Measurements from ENCODE around the gene SAAL1. TPM values are rescaled to one million over a fixed set of nuclear protein-coding genes. Genes with fewer than 3 reads are reported as not detected.

SAAL1 gene
- total and polyA plus RNA-seq, 9 of the 15 experiments (the other 6 are each of a cell fraction or from before 2014, with no cell fraction given): 38.9 to 77.5 (median 56.4) TPM

- TF ChIP-seq FOXA1 (IDR thresholded peaks at IDR 0.05; ENCODE audit: borderline replicate concordance) (no peak), NR1H2 (CRISPR knock-in tag; IDR thresholded peaks at IDR 0.05) (no peak), KLF16 (IDR thresholded peaks at IDR 0.05) (0 out of 2 replicates have a peak, but pooled peaks have one; percentile 13), KAT8 (IDR thresholded peaks at IDR 0.05; ENCODE audit: low read depth) (no peak), GABPB1 (CRISPR knock-in tag; IDR thresholded peaks at IDR 0.05) (peak; percentile 90), MEIS2 (IDR thresholded peaks at IDR 0.05; ENCODE audit: partially characterized antibody) (peak; percentile 32), ZBTB8A (IDR thresholded peaks at IDR 0.05; ENCODE audit: partially characterized antibody) (no peak), KLF10 (CRISPR knock-in tag; IDR thresholded peaks at IDR 0.05) (no peak), FOXP4 (CRISPR knock-in tag; IDR thresholded peaks at IDR 0.05; ENCODE audit: borderline replicate concordance) (no peak), FIP1L1 (IDR thresholded peaks at IDR 0.05; ENCODE audit: low read depth, low read length, poor library complexity, severe bottlenecking) (peak; percentile 64), PHTF2 (CRISPR knock-in tag; IDR thresholded peaks at IDR 0.05) (no peak), EWSR1 (IDR thresholded peaks at IDR 0.05; ENCODE audit: borderline replicate concordance, low read depth, partially characterized antibody) (no peak), GMEB1 (CRISPR knock-in tag; IDR thresholded peaks at IDR 0.05) (peak; percentile 16; the same call in 1 of the 2 replicates), ZNF830 (CRISPR knock-in tag; IDR thresholded peaks at IDR 0.05) (no peak), ZNF766 (CRISPR knock-in tag; conservative IDR thresholded peaks at IDR 0.05) (no peak), DIDO1 (tag; IDR thresholded peaks at IDR 0.05; ENCODE audit: low read depth) (no peak), RCOR1 (IDR thresholded peaks at IDR 0.05; ENCODE audit: borderline replicate concordance in 1 of 2, low read depth in 2 of 2, low read length in 2 of 2) (peak; percentile 68 to 70), SMARCA4 (IDR thresholded peaks at IDR 0.05) (no peak), NUFIP1 (IDR thresholded peaks at IDR 0.05; ENCODE audit: partially characterized antibody) (no peak), HES1 (IDR thresholded peaks at IDR 0.05; ENCODE audit: low read depth) (no peak), SIN3B (IDR thresholded peaks at IDR 0.05; ENCODE audit: low read depth) (peak; percentile 76; the same call in 1 of the 2 replicates), THRA (IDR thresholded peaks at IDR 0.05) (no peak)
These were observed at the start of gene SAAL1 (continued) for GRCh38 chr11:18105802-18106574.
